GM10266 (cell line): Measurements from ENCODE around the gene FAM50B.

Experiments used
- DNase-seq: peaks from one replicate; pipeline ENCODE4 v3.0.0; 2012; ENCODE audit errors: extremely low spot score
- TF ChIP-seq, protein P1 (sequence below): IDR thresholded peaks from 2 replicates; pipeline ENCODE4 v1.5.1; 2012; ENCODE audit warnings: mild to moderate bottlenecking, low read depth; ENCODE audit not compliant: control insufficient read depth, insufficient read depth; ENCODE audit errors: missing control alignments

Gene FAM50B

GRCh38 chr6:3841066-3841454 lies 8.1 kb upstream of the FAM50B start:
- DNase-seq, result no peak

GRCh38 chr6:3841711-3842565 lies 7.2 kb upstream of the FAM50B start:
- DNase-seq, result no peak
- TF ChIP-seq, protein P1, sequence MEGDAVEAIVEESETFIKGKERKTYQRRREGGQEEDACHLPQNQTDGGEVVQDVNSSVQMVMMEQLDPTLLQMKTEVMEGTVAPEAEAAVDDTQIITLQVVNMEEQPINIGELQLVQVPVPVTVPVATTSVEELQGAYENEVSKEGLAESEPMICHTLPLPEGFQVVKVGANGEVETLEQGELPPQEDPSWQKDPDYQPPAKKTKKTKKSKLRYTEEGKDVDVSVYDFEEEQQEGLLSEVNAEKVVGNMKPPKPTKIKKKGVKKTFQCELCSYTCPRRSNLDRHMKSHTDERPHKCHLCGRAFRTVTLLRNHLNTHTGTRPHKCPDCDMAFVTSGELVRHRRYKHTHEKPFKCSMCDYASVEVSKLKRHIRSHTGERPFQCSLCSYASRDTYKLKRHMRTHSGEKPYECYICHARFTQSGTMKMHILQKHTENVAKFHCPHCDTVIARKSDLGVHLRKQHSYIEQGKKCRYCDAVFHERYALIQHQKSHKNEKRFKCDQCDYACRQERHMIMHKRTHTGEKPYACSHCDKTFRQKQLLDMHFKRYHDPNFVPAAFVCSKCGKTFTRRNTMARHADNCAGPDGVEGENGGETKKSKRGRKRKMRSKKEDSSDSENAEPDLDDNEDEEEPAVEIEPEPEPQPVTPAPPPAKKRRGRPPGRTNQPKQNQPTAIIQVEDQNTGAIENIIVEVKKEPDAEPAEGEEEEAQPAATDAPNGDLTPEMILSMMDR, result no peak

More at GRCh38 chr6:3841066-3841454, 8.1 kb upstream of the FAM50B start:
- TF ChIP-seq, protein P1, result no peak

GRCh38 chr6:3843379-3844096 lies 5.6 kb upstream of the FAM50B start:
- TF ChIP-seq, protein P1, result no peak
- DNase-seq, result no peak

DNA sequence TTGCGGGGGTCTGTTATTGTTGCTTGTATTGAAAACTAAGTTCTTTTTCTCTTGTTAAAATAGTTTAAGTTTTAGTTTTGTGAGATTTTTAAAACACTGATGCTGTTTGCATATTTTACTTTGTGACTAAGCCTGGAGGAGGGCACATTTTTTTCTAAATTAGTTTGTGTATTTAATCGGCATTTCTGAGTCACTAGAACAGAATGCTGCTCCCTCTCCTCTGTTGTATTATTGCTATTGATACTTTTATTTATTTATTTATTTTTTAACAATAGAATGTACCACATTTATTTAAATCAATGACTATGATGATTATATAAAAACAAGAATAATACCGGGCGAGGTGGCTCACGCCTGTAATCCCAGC lies 5.1 kb upstream of the FAM50B start:
- TF ChIP-seq, protein P1, result no peak
- no peak for DNase-seq

DNA sequence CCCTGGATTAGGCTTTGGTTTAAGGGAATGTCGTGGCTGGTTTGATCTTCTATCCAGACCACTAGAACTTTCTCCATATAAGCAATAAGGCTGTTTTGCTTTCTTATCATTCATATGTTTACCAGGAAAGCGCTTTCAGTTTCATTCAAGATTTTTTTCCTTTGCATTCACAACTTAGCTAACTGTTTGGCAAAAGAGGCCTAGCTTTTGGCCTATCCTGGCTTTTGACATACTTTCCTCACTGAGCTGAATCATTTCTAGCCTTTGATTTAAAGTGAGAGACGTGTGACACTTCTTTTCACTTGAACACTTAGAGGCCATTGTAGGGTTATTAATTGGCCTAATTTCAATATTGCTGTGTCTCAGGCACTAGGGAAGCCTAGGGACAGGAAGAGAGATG lies 1.7 kb upstream of the FAM50B start:
- no peak for DNase-seq
- TF ChIP-seq, protein P1, result no peak

DNA sequence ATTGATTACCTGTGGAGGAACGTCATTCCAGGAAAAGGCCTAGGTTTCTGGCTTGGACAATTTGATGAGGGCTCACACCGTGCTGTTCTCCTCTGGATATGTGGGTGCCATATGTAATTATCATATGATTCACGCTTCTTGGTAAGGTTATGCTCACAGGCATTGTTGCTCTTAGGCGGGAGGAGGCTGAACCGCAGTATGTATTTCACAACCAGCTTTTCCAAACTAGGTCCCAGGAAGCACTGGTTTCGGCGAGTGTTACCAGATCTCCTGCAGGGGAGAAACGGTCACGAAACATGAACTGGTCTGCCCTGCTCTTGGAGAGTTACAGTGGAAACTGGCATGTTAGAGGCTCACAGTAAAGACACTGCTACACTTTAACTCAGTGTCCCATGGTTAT lies 793 bp upstream of the FAM50B start:
- no peak for DNase-seq
- TF ChIP-seq, protein P1, result no peak
